Calu3 (cell line): ENCODE measurements around the gene FMC1. TPM values are rescaled to one million over a fixed set of nuclear protein-coding genes. Genes with fewer than 3 reads are reported as not detected.

ENCODE experiments used
- BruUV-seq: library from RNA; stranded (reverse); fragments of 400-500 nt; replicated peaks from 2 replicates; lab custom pipeline; 2021; lab: Mats Ljungman, UMichigan
- CTCF ChIA-PET: fragments of 300-600 bp; sonication (Branson Sonifier 250); formaldehyde crosslinking; loops from one replicate; lab custom pipeline; 2022; ENCODE audit warnings: antibody characterized with exemption; lab: Charles Lee
- DNase-seq: peaks from one replicate; pipeline ENCODE4 v3.0.0; 2022
- H3K27ac Mint-ChIP-seq: one replicate; pipeline ENCODE4 v1.8.0; 2022; ENCODE audit warnings: mixed read lengths; ENCODE audit not compliant: unreplicated experiment
- H3K27me3 Mint-ChIP-seq: one replicate; pipeline ENCODE4 v1.8.0; 2022; ENCODE audit warnings: mixed read lengths; ENCODE audit not compliant: unreplicated experiment
- H3K36me3 Mint-ChIP-seq: one replicate; pipeline ENCODE4 v1.8.0; 2022; ENCODE audit warnings: mild to moderate bottlenecking, moderate library complexity, mixed read lengths; ENCODE audit not compliant: insufficient read depth, unreplicated experiment
- H3K4me1 Mint-ChIP-seq: one replicate; pipeline ENCODE4 v1.8.0; 2022; ENCODE audit warnings: mild to moderate bottlenecking, low read depth, mixed read lengths; ENCODE audit not compliant: unreplicated experiment
- H3K4me3 Mint-ChIP-seq: one replicate; pipeline ENCODE4 v1.8.0; 2022; ENCODE audit warnings: mild to moderate bottlenecking, low read depth, moderate library complexity, mixed read lengths; ENCODE audit not compliant: unreplicated experiment
- H3K9me3 Mint-ChIP-seq: one replicate; pipeline ENCODE4 v1.8.0; 2022; ENCODE audit warnings: low read depth, mixed read lengths; ENCODE audit not compliant: unreplicated experiment
- intact Hi-C: fragments of 100-400 bp; cut with micrococcal nuclease; formaldehyde crosslinking; loops from one replicate; pipeline ENCODE4 v1.10.0; 2022; ENCODE audit not compliant: unreplicated experiment
- total RNA-seq: library from RNA; stranded (reverse); gene quantifications from 2 replicates; pipeline ENCODE4 v1.2.3, GENCODE V29; 2022
- TF ChIP-seq, protein P1 (sequence below): fragments of 200-600 bp; IDR thresholded peaks from one replicate; pipeline ENCODE4 v1.8.0; 2022; ENCODE audit warnings: antibody characterized with exemption; ENCODE audit not compliant: unreplicated experiment

The FMC1 gene
- total RNA-seq, 1 experiment from 2014 or later = 2.9 TPM

DNA sequence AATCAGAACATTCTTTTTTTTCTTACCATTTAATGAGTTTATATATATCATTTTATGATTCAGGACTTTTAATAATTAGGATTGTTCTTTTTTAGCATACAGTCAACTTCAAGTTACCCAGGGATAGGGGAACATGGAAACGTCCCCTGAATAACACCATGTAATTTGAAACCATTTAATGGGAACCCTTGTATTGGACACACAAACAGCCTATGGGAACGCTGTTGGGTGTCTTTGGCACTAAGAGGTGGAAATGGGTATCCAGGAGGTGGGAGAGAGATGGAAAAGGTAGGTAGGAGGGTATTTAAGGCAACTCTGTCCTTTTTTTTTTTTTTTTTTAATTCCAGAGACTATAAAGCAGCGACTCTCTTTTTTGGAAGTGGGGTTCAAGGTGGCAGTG is 21.2 kb downstream of the FMC1 start:
- peaks cover 49% of the 10 kb centered on the region for H3K36me3 Mint-ChIP-seq
- intact Hi-C loops = no loop called here
- peaks cover 22% of the 10 kb centered on the region for H3K4me1 Mint-ChIP-seq
- CTCF ChIA-PET = no interaction called here
- no peaks in the 10 kb centered on the region for H3K9me3 Mint-ChIP-seq
- H3K4me3 Mint-ChIP-seq = peak overlapping the region; percentile 29
- TF ChIP-seq, protein P1, sequence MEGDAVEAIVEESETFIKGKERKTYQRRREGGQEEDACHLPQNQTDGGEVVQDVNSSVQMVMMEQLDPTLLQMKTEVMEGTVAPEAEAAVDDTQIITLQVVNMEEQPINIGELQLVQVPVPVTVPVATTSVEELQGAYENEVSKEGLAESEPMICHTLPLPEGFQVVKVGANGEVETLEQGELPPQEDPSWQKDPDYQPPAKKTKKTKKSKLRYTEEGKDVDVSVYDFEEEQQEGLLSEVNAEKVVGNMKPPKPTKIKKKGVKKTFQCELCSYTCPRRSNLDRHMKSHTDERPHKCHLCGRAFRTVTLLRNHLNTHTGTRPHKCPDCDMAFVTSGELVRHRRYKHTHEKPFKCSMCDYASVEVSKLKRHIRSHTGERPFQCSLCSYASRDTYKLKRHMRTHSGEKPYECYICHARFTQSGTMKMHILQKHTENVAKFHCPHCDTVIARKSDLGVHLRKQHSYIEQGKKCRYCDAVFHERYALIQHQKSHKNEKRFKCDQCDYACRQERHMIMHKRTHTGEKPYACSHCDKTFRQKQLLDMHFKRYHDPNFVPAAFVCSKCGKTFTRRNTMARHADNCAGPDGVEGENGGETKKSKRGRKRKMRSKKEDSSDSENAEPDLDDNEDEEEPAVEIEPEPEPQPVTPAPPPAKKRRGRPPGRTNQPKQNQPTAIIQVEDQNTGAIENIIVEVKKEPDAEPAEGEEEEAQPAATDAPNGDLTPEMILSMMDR = no peak
- H3K27ac Mint-ChIP-seq = no peak overlapping the region
- DNase-seq = no peak
- no TSS peak for BruUV-seq
- H3K27me3 Mint-ChIP-seq = no peaks in the 10 kb centered on the region

- Mint-ChIP-seq H3K36me3 (peaks cover 48% of the 10 kb centered on the region), H3K27ac (no peak overlapping the region), H3K4me1 (peaks cover 22% of the 10 kb centered on the region), H3K9me3 (no peaks in the 10 kb centered on the region), H3K27me3 (no peaks in the 10 kb centered on the region), H3K4me3 (peak overlapping the region; percentile 29)
- no TSS peak for BruUV-seq
- TF ChIP-seq, protein P1 = no peak
- CTCF ChIA-PET = no interaction called here
- no peak for DNase-seq
- intact Hi-C loops = no loop called here
Observed at GRCh38 chr7:139362981-139363380, 21.8 kb downstream of the FMC1 start.

DNA sequence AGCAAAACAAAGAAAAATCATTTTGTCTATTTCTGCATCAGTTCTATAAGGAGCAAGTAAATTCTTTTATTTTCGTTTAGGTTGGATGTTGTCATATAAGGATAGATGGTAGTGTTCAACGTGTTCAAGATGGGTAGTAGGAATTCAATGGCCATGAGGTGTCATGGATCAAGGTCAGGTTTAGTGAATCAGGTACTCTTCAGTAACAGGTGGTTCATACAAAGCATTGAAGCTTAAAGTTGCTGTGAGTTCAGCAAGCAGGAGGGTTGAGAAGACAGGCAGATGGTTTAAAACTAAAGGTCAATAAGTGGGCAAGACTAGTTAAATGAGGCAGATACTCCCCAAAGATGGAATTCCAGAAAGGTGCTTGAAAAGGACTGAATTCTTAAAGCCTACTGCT is 24.2 kb downstream of the FMC1 start:
- no peak for DNase-seq
- Mint-ChIP-seq H3K4me1 (peaks cover 35% of the 10 kb centered on the region), H3K27ac (peak overlapping the region; percentile 11), H3K4me3 (no peak overlapping the region), H3K9me3 (no peaks in the 10 kb centered on the region), H3K36me3 (peaks cover 41% of the 10 kb centered on the region), H3K27me3 (no peaks in the 10 kb centered on the region)
- BruUV-seq = no TSS peak
- intact Hi-C loops = no loop called here
- CTCF ChIA-PET = no interaction called here
- TF ChIP-seq, protein P1 = no peak

- intact Hi-C loops = no loop called here
- Mint-ChIP-seq H3K4me1 (peaks cover 43% of the 10 kb centered on the region), H3K4me3 (no peak overlapping the region), H3K27me3 (no peaks in the 10 kb centered on the region), H3K36me3 (peaks cover 30% of the 10 kb centered on the region), H3K9me3 (no peaks in the 10 kb centered on the region), H3K27ac (no peak overlapping the region)
- no TSS peak for BruUV-seq
- TF ChIP-seq, protein P1 = no peak
- CTCF ChIA-PET = no interaction called here
- no peak for DNase-seq
Observed at GRCh38 chr7:139366400-139366799, 25.3 kb downstream of the FMC1 start.
